HG03457 (cell line): ENCODE measurements around the gene SLC10A6.

Experiments
- ATAC-seq: cut with Tn5 transposase; IDR thresholded peaks from one replicate; pipeline ENCODE4 v1.9.1; 2021; ENCODE audit warnings: moderate number of reproducible peaks; ENCODE audit not compliant: unreplicated experiment

SLC10A6 gene

DNA sequence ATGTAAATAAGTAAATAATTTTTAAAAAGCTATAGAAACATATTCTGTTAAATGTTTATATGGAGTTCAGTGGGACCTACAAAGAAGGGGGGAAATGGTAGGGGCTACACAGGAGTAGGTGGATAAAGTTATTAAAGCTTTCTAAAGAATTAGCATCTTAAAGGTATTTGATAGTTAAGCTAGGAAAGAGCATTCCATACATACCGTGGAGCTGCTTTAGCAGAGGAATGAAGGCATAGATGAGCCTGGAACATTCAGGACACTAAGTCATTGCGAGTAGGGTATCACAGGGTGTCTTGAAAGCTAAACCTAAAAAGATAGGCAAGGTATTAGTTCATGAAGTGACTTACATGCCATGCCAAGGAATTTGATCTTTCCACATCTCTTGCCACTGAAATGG lies 60.4 kb downstream of the SLC10A6 start:
- ATAC-seq: no peak

DNA sequence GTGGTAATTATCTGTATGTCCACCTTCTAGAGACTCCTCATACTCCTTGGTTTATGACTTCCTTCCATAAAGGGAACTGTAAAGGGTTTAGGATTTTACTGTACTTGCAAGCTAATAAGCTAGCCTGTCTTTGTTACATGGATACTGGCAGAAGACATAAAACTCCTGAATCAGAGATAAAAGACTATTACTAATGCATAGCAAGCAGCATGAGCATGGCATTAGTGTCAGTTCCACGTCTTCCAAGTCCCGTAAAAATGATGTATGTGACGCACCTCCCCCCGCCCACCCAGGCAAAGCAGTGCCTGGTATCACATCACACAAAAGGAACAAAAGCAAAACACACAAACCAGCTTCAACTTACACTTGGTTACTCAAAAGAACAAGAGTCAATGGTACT lies 71.0 kb downstream of the SLC10A6 start:
- no peak for ATAC-seq

DNA sequence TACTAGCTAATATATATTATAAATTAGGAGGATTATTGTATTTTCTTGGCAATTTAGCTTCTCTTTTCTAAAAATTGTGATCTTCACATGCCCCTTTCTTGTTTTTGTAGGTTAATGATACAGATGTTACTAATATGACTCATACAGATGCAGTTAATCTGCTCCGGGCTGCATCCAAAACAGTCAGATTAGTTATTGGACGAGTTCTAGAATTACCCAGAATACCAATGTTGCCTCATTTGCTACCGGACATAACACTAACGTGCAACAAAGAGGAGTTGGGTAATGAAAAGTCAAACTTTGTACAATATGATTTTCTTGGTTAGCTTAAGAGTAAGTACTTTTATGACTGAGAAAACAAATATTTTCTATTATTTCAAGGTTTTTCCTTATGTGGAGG lies 74.1 kb downstream of the SLC10A6 start:
- no peak for ATAC-seq
